Right kidney (tissue), 9 donors: Measurements from ENCODE around the gene MBD5.
"Not testable (repeated sequence)": the region's sequence is repeated elsewhere in the genome, so short reads cannot be mapped to it uniquely, and the experiment has no call there.

Experiments used
- DNase-seq: peaks from one replicate; pipeline ENCODE4 v3.0.0-alpha.2; 2016
- long read RNA-seq, 8 donors: transcript quantifications; one replicate each; lab custom pipeline, GENCODE V29; 2026

Gene MBD5
- long read RNA-seq, donor 1, full-length matches to known transcripts = 9 of 15 reads
- long read RNA-seq, donor 1, partial matches to known transcripts = 6 of 15 reads
- long read RNA-seq, donor 1, other reads (novel, unspliced or antisense) = 0 of 15 reads
- long read RNA-seq, donor 2, full-length matches to known transcripts = 3 of 10 reads
- long read RNA-seq, donor 2, partial matches to known transcripts = 7 of 10 reads
- long read RNA-seq, donor 2, other reads (novel, unspliced or antisense) = 0 of 10 reads
- long read RNA-seq, donor 3, full-length matches to known transcripts = 3 of 9 reads
- long read RNA-seq, donor 3, partial matches to known transcripts = 6 of 9 reads
- long read RNA-seq, donor 3, other reads (novel, unspliced or antisense) = 0 of 9 reads
- long read RNA-seq, donor 4, full-length matches to known transcripts = 5 of 11 reads
- long read RNA-seq, donor 4, partial matches to known transcripts = 6 of 11 reads
- long read RNA-seq, donor 4, other reads (novel, unspliced or antisense) = 0 of 11 reads
- long read RNA-seq, donor 5, full-length matches to known transcripts = 4 of 4 reads
- long read RNA-seq, donor 5, partial matches to known transcripts = 0 of 4 reads
- long read RNA-seq, donor 5, other reads (novel, unspliced or antisense) = 0 of 4 reads
- long read RNA-seq, donor 6, full-length matches to known transcripts = 2 of 2 reads
- long read RNA-seq, donor 6, partial matches to known transcripts = 0 of 2 reads
- long read RNA-seq, donor 6, other reads (novel, unspliced or antisense) = 0 of 2 reads
- long read RNA-seq, donor 7, full-length matches to known transcripts = 7 of 28 reads
- long read RNA-seq, donor 7, partial matches to known transcripts = 21 of 28 reads
- long read RNA-seq, donor 7, other reads (novel, unspliced or antisense) = 0 of 28 reads
- long read RNA-seq, donor 8, full-length matches to known transcripts = 1 of 9 reads
- long read RNA-seq, donor 8, partial matches to known transcripts = 8 of 9 reads
- long read RNA-seq, donor 8, other reads (novel, unspliced or antisense) = 0 of 9 reads

GRCh38 chr2:148021059-148021861 lies at the start of gene MBD5:
Gene MBD5, plus strand, starts transcription at chr2:148021091.
- peak; percentile 90 for DNase-seq

GRCh38 chr2:147976102-147976501 lies 44.8 kb upstream of the MBD5 start:
- no peak for DNase-seq

GRCh38 chr2:147977679-147978078 lies 43.2 kb upstream of the MBD5 start:
- no peak for DNase-seq

- no peak for DNase-seq
Measured at GRCh38 chr2:147980940-147981528, 39.9 kb upstream of the MBD5 start.

GRCh38 chr2:147989102-147989501 lies 31.8 kb upstream of the MBD5 start:
- DNase-seq = no peak

- no peak for DNase-seq
Measured at GRCh38 chr2:147989809-147990403, 31.0 kb upstream of the MBD5 start.

GRCh38 chr2:147994965-147995364 lies 25.9 kb upstream of the MBD5 start:
- not testable (repeated sequence) for DNase-seq

GRCh38 chr2:147996828-147997227 lies 24.1 kb upstream of the MBD5 start:
- DNase-seq = no peak

- DNase-seq = no peak
Measured at GRCh38 chr2:147998203-147998602, 22.7 kb upstream of the MBD5 start.

GRCh38 chr2:147999126-147999525 lies 21.8 kb upstream of the MBD5 start:
- DNase-seq = no peak

- no peak for DNase-seq
Measured at GRCh38 chr2:148000095-148000494, 20.8 kb upstream of the MBD5 start.

- not testable (repeated sequence) for DNase-seq
Measured at GRCh38 chr2:148002420-148002819, 18.5 kb upstream of the MBD5 start.

- DNase-seq = no peak
Measured at GRCh38 chr2:148006249-148007007, 14.5 kb upstream of the MBD5 start.

- DNase-seq = no peak
Measured at GRCh38 chr2:148007219-148007900, 13.5 kb upstream of the MBD5 start.

- DNase-seq = not testable (repeated sequence)
Measured at GRCh38 chr2:148008411-148008810, 12.5 kb upstream of the MBD5 start.

GRCh38 chr2:148013876-148014275 lies 7.0 kb upstream of the MBD5 start:
- DNase-seq = peak; percentile 25

- no peak for DNase-seq
Measured at GRCh38 chr2:148014616-148015015, 6.3 kb upstream of the MBD5 start.

GRCh38 chr2:148020111-148021058 lies 506 bp upstream of the MBD5 start, which contains the start of gene ORC4:
Gene ORC4, minus strand, starts transcription at chr2:148020737. Its CDS starts 44,779 bp downstream, at chr2:147975958.
- peak; percentile 94 for DNase-seq

- peak; percentile 27 for DNase-seq
Measured at GRCh38 chr2:148021886-148022285, 995 bp downstream of the MBD5 start.
